Activated T-helper 17 cell treated with anti-CD3 and anti-CD28 coated beads, Interleukin-2, amount 50 U/mL, for 72 hours (primary cell): ENCODE measurements around the gene ATM. TPM values are rescaled to one million over a fixed set of nuclear protein-coding genes. Genes with fewer than 3 reads are reported as not detected.
A peak's percentile ranks its signal among the peaks of the same experiment; 100 is the strongest.
"Not testable (repeated sequence)": the region's sequence is repeated elsewhere in the genome, so short reads cannot be mapped to it uniquely, and the experiment has no call there.

ENCODE experiments used
- ATAC-seq: fragments of 150-1000 bp; cut with Tn5 transposase; replicated peaks from 2 replicates; pipeline ENCODE4 v1.10.0; 2021; ENCODE audit warnings: mild to moderate bottlenecking, moderate library complexity
- H3K27ac Mint-ChIP-seq: one replicate; pipeline ENCODE4 v1.8.0; 2022; ENCODE audit warnings: mixed read lengths
- H3K27me3 Mint-ChIP-seq: one replicate; pipeline ENCODE4 v1.8.0; 2022; ENCODE audit warnings: mixed read lengths
- H3K36me3 Mint-ChIP-seq: one replicate; pipeline ENCODE4 v1.8.0; 2022; ENCODE audit warnings: low read depth, mild to moderate bottlenecking, mixed read lengths
- H3K4me1 Mint-ChIP-seq: one replicate; pipeline ENCODE4 v1.8.0; 2022; ENCODE audit warnings: mixed read lengths
- H3K4me3 Mint-ChIP-seq: one replicate; pipeline ENCODE4 v1.8.0; 2022; ENCODE audit warnings: mild to moderate bottlenecking, mixed read lengths
- H3K9me3 Mint-ChIP-seq: one replicate; pipeline ENCODE4 v1.8.0; 2022; ENCODE audit warnings: mixed read lengths
- total RNA-seq, 2 donors: library from RNA; stranded (reverse); gene quantifications; one replicate each; pipeline ENCODE4 v1.2.3, GENCODE V29; 2022

The ATM gene
- total RNA-seq, 2 donors from 2014 or later: 43.6 to 89.7 TPM

DNA sequence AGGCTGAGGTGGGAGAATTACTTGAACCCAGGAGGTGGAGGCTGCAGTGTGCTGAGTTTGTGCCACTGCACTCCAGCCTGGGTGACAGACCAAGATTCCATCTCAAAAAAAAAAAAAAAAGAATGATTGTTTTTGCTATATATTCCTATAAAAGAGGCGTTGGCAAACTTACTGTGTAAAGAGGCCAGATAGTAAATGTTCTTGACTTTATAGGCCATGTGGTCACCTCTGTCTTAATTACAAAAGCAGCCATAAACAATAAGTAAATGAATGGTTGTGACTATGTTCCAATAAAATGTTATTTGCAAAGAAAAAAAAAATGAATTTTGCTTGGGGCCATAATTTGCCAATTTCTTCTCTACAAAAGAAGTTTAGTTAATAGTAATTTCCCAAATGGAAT is 12.3 kb downstream of the ATM start:
- Mint-ChIP-seq H3K27me3 (no peaks in the 10 kb centered on the region), H3K36me3 (peaks cover 71% of the 10 kb centered on the region), H3K4me3 (no peak overlapping the region), H3K9me3 (no peaks in the 10 kb centered on the region), H3K4me1 (peaks cover 45% of the 10 kb centered on the region), H3K27ac (no peak overlapping the region)
- ATAC-seq: no peak

DNA sequence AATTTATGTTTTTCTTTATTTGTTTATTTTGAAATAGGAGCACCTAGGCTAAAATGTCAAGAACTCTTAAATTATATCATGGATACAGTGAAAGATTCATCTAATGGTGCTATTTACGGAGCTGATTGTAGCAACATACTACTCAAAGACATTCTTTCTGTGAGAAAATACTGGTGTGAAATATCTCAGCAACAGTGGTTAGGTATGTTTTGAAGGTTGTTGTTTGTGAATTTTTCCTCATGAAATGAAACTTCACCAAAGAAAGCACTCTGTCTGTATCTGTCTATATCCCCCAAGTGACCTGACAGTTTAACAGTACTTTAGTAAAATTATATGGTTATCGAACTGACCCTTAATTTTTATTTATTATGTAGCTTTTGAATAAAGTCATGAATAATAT is 12.8 kb downstream of the ATM start:
- peak overlapping the region; percentile 91 for H3K27ac Mint-ChIP-seq
- H3K9me3 Mint-ChIP-seq: no peaks in the 10 kb centered on the region
- H3K4me1 Mint-ChIP-seq: peaks cover 49% of the 10 kb centered on the region
- H3K4me3 Mint-ChIP-seq: peak overlapping the region; percentile 81
- H3K36me3 Mint-ChIP-seq: peaks cover 70% of the 10 kb centered on the region
- no peaks in the 10 kb centered on the region for H3K27me3 Mint-ChIP-seq
- no peak for ATAC-seq

DNA sequence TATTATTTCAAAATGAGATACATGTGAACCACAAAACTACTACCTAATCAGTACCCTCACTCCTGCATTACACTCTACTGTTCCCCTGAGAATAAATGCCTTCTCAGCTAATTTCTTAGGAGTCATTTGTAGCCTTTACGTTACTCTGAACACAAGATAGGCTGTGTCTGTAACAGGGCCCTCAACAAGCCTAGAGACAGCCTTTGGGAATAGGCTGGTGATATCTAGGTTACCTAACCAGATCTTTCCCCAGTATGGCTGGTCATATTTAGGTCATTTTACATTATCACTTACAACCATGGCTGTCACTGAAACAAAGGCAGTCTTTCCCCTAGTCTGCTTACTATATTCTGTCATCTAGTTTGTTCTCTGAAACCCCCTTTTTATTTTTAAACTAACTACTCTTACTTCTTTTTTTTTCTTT is 14.2 kb downstream of the ATM start:
- Mint-ChIP-seq H3K9me3 (no peaks in the 10 kb centered on the region), H3K4me3 (peak overlapping the region; percentile 81), H3K36me3 (peaks cover 68% of the 10 kb centered on the region), H3K27me3 (no peaks in the 10 kb centered on the region), H3K4me1 (peaks cover 54% of the 10 kb centered on the region), H3K27ac (peak overlapping the region; percentile 91)
- ATAC-seq: peak; percentile 24

DNA sequence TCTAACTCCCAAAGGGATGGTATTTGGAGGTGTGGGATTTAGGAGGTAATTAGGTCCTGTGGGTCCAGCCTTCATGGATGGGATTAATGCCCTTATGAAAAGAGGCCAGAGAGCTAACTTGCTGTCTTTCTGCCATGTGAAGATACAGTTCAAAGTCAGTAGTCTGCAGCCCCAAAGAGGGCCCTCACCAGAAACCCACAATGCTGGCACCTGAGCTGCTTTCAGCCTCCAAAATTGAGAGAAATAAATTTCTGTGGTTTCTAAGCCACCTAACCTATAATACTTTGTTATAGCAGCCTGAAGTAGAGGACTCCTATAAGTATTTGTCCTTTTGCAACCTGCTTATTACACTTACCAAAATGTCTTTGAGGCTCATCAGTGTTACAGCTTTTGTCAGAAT is 16.2 kb downstream of the ATM start:
- Mint-ChIP-seq H3K36me3 (peaks cover 53% of the 10 kb centered on the region), H3K4me3 (peak overlapping the region; percentile 70)
- ATAC-seq: no peak

DNA sequence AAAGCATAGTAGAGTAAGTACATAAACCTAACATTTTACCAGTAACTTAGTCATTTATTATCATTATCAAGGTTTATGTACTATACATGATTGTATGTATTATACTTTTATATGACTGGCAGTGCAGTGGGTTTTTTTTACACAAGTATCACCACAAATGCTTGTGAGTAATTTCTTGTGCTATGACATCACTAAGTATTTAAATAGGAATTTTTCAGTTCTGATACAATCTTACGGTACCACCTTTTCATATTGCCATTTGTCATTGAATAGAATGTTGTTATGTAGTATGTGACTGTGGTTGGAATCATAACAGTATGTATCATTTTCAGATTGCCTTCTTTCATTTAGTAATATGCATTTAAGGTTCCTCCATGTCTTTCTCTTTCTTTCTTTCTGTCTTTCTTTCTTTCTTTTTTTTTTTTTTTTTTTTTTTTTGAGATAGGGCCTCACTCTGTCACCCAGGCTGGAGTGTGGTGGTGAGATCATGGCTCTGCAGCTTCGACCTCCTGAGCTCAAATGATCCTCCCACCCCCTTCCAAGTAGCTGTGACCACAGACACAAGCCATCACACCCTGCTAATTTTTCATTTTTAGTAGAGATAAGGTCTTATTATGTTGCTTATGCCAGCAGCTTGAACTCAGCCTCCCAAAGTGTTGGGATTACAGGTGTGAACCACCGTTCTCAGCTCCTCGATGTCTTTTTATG is 18.6 kb downstream of the ATM start:
- Mint-ChIP-seq H3K36me3 (peaks cover 56% of the 10 kb centered on the region), H3K9me3 (no peaks in the 10 kb centered on the region), H3K4me3 (peak overlapping the region; percentile 70), H3K27ac (peak overlapping the region; percentile 72), H3K4me1 (peaks cover 51% of the 10 kb centered on the region), H3K27me3 (no peaks in the 10 kb centered on the region)
- ATAC-seq: peak; percentile 79

More for the DNA sequence above, 16.2 kb downstream of the ATM start:
- no peaks in the 10 kb centered on the region for H3K27me3 Mint-ChIP-seq
- no peak overlapping the region for H3K27ac Mint-ChIP-seq
- no peaks in the 10 kb centered on the region for H3K9me3 Mint-ChIP-seq
- peaks cover 56% of the 10 kb centered on the region for H3K4me1 Mint-ChIP-seq

DNA sequence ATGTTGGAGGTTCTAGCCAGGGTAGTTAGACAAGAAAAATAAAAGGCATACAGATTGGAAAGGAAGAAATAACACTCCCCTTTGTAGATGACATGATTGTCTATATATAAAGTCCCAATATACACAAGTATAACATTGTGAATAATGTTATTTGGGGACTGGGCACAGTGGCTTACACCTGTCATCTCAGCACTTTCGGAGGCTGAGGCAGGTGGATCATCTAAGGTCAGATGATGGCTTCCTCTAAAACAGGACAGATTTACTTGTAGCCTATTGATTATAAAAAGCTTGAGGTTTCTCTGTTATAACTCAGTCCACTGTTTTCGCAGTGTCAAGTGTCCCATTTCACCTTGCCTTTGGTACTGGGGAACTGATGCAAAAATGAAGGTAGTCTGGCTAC is 19.6 kb downstream of the ATM start:
- no peaks in the 10 kb centered on the region for H3K9me3 Mint-ChIP-seq
- H3K27ac Mint-ChIP-seq: peak overlapping the region; percentile 72
- ATAC-seq: peak; percentile 12
- peak overlapping the region; percentile 70 for H3K4me3 Mint-ChIP-seq
- no peaks in the 10 kb centered on the region for H3K27me3 Mint-ChIP-seq
- peaks cover 56% of the 10 kb centered on the region for H3K36me3 Mint-ChIP-seq
- H3K4me1 Mint-ChIP-seq: peaks cover 45% of the 10 kb centered on the region

DNA sequence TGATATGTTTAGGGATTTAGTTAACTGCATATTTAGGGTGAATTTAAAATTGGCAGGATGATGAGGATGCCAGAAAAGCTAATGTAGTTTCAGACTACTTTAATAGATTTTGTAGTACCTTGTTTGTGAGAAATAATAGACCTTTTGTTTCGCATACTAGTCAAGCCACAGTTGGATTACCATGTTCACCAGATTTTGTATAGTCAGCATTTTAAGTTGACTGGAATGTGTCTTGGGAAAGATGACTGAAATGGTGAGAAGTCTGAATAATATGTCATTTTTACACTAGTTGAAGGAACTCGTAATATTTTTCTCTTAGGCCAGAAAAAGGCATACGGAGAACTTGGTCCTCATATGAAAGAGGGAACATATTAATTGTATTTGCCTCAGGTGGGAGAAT is 23.4 kb downstream of the ATM start:
- no peaks in the 10 kb centered on the region for H3K27me3 Mint-ChIP-seq
- ATAC-seq: no peak
- no peaks in the 10 kb centered on the region for H3K9me3 Mint-ChIP-seq
- peak overlapping the region; percentile 69 for H3K27ac Mint-ChIP-seq
- peaks cover 65% of the 10 kb centered on the region for H3K36me3 Mint-ChIP-seq
- peaks cover 30% of the 10 kb centered on the region for H3K4me1 Mint-ChIP-seq
- peak overlapping the region; percentile 60 for H3K4me3 Mint-ChIP-seq

DNA sequence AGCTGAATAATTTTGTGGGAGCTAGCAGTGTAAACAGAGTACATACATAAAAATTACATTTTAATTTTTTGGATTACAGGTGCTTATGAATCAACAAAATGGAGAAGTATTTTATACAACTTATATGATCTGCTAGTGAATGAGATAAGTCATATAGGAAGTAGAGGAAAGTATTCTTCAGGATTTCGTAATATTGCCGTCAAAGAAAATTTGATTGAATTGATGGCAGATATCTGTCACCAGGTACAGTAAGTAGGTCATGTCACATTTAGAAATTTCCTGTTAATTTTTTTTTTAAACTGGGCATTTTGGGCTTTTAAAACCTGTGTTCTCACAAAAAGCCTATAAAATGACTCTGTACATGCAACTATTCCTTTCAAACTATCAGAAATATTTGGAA is 24.0 kb downstream of the ATM start:
- Mint-ChIP-seq H3K27me3 (no peaks in the 10 kb centered on the region), H3K4me3 (peak overlapping the region; percentile 60), H3K27ac (peak overlapping the region; percentile 69)

DNA sequence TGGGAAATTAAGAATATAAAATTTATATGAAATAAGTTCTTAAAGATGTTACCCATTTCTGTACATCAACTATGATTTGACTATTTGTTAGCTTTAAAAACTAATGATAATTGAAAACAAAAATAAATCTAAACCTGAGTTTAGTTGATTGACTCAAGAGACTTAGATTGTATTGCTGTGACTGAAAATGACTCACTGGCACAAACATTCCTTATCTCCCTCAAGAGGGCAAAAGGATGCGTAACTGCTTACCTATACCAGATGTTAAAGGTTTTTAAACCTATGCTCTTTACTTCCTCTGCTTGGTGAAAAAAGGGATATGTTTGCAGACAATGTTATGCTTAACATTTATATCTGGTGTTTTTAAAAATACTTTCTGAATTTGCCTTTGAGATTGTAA is 30.3 kb downstream of the ATM start:
- no peak for ATAC-seq
- peaks cover 26% of the 10 kb centered on the region for H3K4me1 Mint-ChIP-seq
- no peaks in the 10 kb centered on the region for H3K9me3 Mint-ChIP-seq
- peaks cover 94% of the 10 kb centered on the region for H3K36me3 Mint-ChIP-seq
- H3K4me3 Mint-ChIP-seq: no peak overlapping the region
- H3K27me3 Mint-ChIP-seq: no peaks in the 10 kb centered on the region
- no peak overlapping the region for H3K27ac Mint-ChIP-seq

More for the DNA sequence above, 24.0 kb downstream of the ATM start:
- H3K9me3 Mint-ChIP-seq: no peaks in the 10 kb centered on the region
- no peak for ATAC-seq
- peaks cover 65% of the 10 kb centered on the region for H3K36me3 Mint-ChIP-seq
- H3K4me1 Mint-ChIP-seq: peaks cover 27% of the 10 kb centered on the region

DNA sequence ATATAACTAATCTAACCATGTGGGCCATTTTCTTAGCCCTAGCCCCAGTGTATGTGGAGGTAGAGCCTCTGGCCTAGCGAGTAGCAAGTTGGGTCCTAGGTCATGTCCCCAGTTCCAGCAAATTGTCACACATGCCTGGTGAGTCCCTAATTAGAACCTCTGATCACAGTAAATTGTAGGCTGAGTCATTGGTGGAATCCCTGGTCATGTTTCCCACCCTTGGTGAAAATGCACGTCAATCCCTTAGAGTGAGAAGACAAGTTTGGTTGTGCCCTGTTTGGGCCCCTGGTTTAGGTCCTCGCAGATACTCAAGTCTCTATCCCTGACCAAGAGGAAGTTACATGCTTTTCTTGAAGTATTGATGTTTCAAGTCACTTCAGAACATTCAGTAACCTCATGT is 46.7 kb downstream of the ATM start:
- peaks cover 17% of the 10 kb centered on the region for H3K4me1 Mint-ChIP-seq
- H3K27ac Mint-ChIP-seq: peak overlapping the region; percentile 4
- peaks cover 66% of the 10 kb centered on the region for H3K36me3 Mint-ChIP-seq
- peaks cover 9% of the 10 kb centered on the region for H3K9me3 Mint-ChIP-seq
- H3K27me3 Mint-ChIP-seq: no peaks in the 10 kb centered on the region
- H3K4me3 Mint-ChIP-seq: no peak overlapping the region
- ATAC-seq: peak; percentile 67

DNA sequence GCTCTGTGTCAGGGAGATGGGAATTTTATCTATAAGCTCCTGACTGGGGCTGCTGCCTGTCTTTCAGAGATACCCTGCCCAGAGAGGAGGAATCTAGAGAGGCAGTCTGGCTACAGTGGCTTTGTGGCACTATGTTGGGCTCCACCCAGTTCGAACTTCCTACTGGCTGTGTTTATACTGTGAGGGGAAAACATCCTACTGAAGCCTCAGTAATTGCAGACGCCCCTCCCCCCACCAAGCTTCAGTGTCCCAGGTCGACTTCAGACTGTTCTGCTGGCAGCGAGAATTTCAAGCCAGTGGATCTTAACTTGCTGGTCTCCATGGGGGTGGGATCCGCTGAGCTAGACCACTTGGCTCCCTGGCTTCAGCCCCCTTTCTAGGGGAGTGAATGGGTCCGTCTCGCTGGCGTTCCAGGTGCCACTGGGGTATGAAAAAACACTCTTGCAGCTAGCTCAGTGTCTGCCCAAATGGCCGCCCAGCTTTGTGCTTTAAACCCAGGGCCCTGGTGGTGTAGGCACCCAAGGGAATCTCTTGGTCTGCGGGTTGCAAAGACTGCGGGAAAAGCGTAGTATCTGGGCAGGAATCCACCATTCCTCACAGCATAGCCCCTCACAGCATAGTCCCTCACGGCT is 54.2 kb downstream of the ATM start:
- H3K9me3 Mint-ChIP-seq, H3K4me3 Mint-ChIP-seq, H3K27ac Mint-ChIP-seq, H3K27me3 Mint-ChIP-seq, ATAC-seq: not testable (repeated sequence)
- Mint-ChIP-seq H3K36me3 (peaks cover 92% of the 10 kb centered on the region), H3K4me1 (peaks cover 37% of the 10 kb centered on the region)

DNA sequence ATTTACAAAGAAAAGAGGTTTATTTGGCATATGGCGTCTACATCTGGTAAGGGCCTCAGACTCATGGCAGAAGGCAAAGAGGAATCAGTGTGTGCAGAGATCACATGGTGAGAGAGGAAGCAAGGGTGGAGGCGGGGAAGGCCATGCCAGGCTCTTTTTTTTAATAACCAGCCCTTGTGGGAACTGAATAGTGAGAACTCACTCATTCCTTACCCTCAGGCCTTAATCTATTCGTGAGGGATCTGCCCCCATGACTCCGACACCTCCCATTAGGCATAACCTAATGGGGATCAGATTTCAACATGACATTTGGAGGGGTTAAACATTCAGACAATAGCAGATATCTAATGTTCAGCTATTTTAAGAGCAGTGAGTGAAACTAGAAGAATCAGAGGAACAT is 55.7 kb downstream of the ATM start:
- H3K4me1 Mint-ChIP-seq: peaks cover 36% of the 10 kb centered on the region
- H3K27ac Mint-ChIP-seq: peak overlapping the region; percentile 52
- no peaks in the 10 kb centered on the region for H3K27me3 Mint-ChIP-seq
- H3K36me3 Mint-ChIP-seq: peaks cover 89% of the 10 kb centered on the region
- H3K4me3 Mint-ChIP-seq: no peak overlapping the region
- H3K9me3 Mint-ChIP-seq: peaks cover 8% of the 10 kb centered on the region
- ATAC-seq: no peak

DNA sequence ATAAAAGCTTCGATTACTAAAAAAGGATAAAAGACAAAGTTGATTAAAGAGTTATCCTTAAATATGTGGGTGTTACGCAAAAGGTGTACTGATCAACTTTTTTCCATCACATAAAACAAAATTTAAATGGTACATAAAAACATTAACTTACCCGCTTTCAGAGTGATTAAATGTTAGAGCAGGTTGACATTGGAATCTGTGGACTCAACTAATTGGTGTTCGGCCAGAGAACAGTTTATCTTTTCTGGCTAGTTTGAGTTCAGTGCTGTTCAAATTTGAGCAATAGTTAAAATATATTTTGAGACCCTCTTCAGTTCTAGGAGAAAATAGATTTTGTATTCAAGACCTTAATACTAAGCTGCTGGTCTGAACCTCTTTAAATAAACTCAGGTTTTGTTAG is 56.1 kb downstream of the ATM start:
- H3K9me3 Mint-ChIP-seq: peaks cover 6% of the 10 kb centered on the region
- no peaks in the 10 kb centered on the region for H3K27me3 Mint-ChIP-seq
- peak overlapping the region; percentile 68 for H3K27ac Mint-ChIP-seq
- no peak overlapping the region for H3K4me3 Mint-ChIP-seq
- peaks cover 89% of the 10 kb centered on the region for H3K36me3 Mint-ChIP-seq
- H3K4me1 Mint-ChIP-seq: peaks cover 32% of the 10 kb centered on the region
- no peak for ATAC-seq

DNA sequence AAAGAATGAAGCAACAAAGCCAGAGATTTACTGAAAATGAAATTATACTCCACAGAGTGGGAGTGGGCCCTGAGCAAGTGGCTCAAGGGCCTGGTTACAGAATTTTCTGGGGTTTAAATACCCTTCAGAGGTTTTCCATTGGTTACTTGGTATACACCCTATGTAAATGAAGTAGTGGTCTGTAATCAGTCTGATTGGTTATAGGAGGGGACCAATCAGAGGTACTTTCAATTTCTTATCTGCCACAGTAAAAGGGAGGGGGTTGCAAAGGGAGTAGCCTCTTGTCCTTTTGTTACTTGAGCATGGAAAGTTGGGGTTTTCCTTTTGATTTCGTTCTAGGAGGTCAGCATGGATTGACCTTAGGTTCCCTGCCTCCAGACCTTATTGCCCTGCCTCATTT is 63.5 kb downstream of the ATM start:
- H3K36me3 Mint-ChIP-seq: peaks cover 85% of the 10 kb centered on the region
- H3K27me3 Mint-ChIP-seq: no peaks in the 10 kb centered on the region
- H3K27ac Mint-ChIP-seq: no peak overlapping the region
- H3K9me3 Mint-ChIP-seq: no peaks in the 10 kb centered on the region
- ATAC-seq: peak; percentile 59
- H3K4me3 Mint-ChIP-seq: peak overlapping the region; percentile 29
- H3K4me1 Mint-ChIP-seq: no peaks in the 10 kb centered on the region

DNA sequence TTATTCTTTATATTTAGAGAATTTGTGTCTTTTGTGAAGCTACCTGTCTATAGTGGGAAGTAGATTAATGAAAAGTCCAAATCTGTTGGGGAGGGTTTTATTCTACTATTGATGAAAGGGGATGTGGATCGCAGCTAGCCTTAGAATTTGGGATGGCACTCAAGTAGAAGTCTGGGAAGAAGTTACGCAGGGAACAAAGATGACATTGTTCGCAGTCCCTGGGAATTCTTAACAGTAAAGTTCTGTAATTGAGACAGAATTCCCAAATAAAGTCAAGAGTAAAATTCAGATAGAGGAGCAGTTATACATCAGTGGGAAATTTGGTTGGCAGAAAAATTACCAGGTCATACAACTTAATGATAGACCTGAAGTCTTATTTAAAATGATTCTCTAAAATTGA is 64.1 kb downstream of the ATM start:
- Mint-ChIP-seq H3K27me3 (no peaks in the 10 kb centered on the region), H3K27ac (no peak overlapping the region), H3K36me3 (peaks cover 87% of the 10 kb centered on the region), H3K9me3 (no peaks in the 10 kb centered on the region), H3K4me3 (peak overlapping the region; percentile 29), H3K4me1 (no peaks in the 10 kb centered on the region)
- ATAC-seq: no peak
